Cortex of kidney (tissue), 1 donor: ENCODE results near the gene NECAB2.

Experiments used
- DNase-seq: peaks from one replicate; lab custom pipeline; 2025; lab: John Stamatoyannopoulos, UW

Gene NECAB2

GRCh38 chr16:83967838-83968305, at the start of gene NECAB2:
Gene NECAB2 (plus strand): TSS chr16:83968244. CDS start chr16:83968649, 405 bp downstream.
- DNase-seq, result no peak

GRCh38 chr16:83920894-83921491, 47.1 kb upstream of the NECAB2 start:
- no peak for DNase-seq

- no peak for DNase-seq
These were observed 44.3 kb upstream of the NECAB2 start for GRCh38 chr16:83923581-83924365.

GRCh38 chr16:83924686-83925085, 43.4 kb upstream of the NECAB2 start:
- DNase-seq, result no peak

- DNase-seq, result no peak
These were observed 42.7 kb upstream of the NECAB2 start for GRCh38 chr16:83925095-83925905.

GRCh38 chr16:83925957-83926725, 41.9 kb upstream of the NECAB2 start:
- DNase-seq, result no peak

GRCh38 chr16:83926726-83927397, 41.2 kb upstream of the NECAB2 start:
- DNase-seq, result no peak

GRCh38 chr16:83928341-83929055, 39.5 kb upstream of the NECAB2 start:
- no peak for DNase-seq

GRCh38 chr16:83929811-83930555, 38.1 kb upstream of the NECAB2 start:
- no peak for DNase-seq

- DNase-seq, result no peak
These were observed 37.1 kb upstream of the NECAB2 start for GRCh38 chr16:83930730-83931500.

- no peak for DNase-seq
These were observed 36.5 kb upstream of the NECAB2 start for GRCh38 chr16:83931556-83931955.

GRCh38 chr16:83932304-83932703, 35.7 kb upstream of the NECAB2 start:
- DNase-seq, result no peak

- no peak for DNase-seq
These were observed 34.9 kb upstream of the NECAB2 start for GRCh38 chr16:83932955-83933673.

- DNase-seq, result no peak
These were observed 34.0 kb upstream of the NECAB2 start for GRCh38 chr16:83933885-83934683.

- no peak for DNase-seq
These were observed 33.4 kb upstream of the NECAB2 start for GRCh38 chr16:83934684-83934977.

- DNase-seq, result no peak
These were observed 32.8 kb upstream of the NECAB2 start for GRCh38 chr16:83935005-83935857.

GRCh38 chr16:83935858-83936255, 32.2 kb upstream of the NECAB2 start:
- DNase-seq, result no peak
